Duodenal mucosa (tissue), 2 donors: Measurements from ENCODE around the gene C10orf71.

Source experiments
- H3K27ac ChIP-seq: one replicate; pipeline ENCODE4 v1.7.0; 2013; ENCODE audit warnings: low read depth, low read length
- H3K27me3 ChIP-seq, 2 donors: one replicate each; pipeline ENCODE4 v1.7.0; 2013; ENCODE audit warnings: low read length in 2 of 2, control low read depth in 1 of 2; ENCODE audit not compliant: insufficient read depth in 2 of 2, control insufficient read depth in 1 of 2
- H3K36me3 ChIP-seq, 2 donors: one replicate each; pipeline ENCODE4 v1.7.0; 2013; ENCODE audit warnings: low read length in 2 of 2, control low read depth in 1 of 2; ENCODE audit not compliant: insufficient read depth in 2 of 2, control insufficient read depth in 1 of 2
- H3K4me1 ChIP-seq, 2 donors: one replicate each; pipeline ENCODE4 v1.7.0; 2013; ENCODE audit warnings: low read length in 2 of 2, control low read depth in 1 of 2; ENCODE audit not compliant: insufficient read depth in 2 of 2, control insufficient read depth in 1 of 2
- H3K4me3 ChIP-seq, 2 donors: one replicate each; pipeline ENCODE4 v1.7.0; 2013; ENCODE audit warnings: low read length in 2 of 2, low read depth in 1 of 2
- H3K9ac ChIP-seq, 2 donors: one replicate each; pipeline ENCODE4 v1.7.0; 2013; ENCODE audit warnings: low read length in 2 of 2, low read depth in 1 of 2
- H3K9me3 ChIP-seq, 2 donors: one replicate each; pipeline ENCODE4 v1.7.0; 2013; ENCODE audit warnings: low read length in 2 of 2, control low read depth in 1 of 2; ENCODE audit not compliant: control insufficient read depth in 1 of 2

Gene C10orf71

GRCh38 chr10:49323896-49324270 is 24.9 kb downstream of the C10orf71 start:
- no peaks in the 10 kb centered on the region for H3K36me3 ChIP-seq

GRCh38 chr10:49324711-49325110 is 25.7 kb downstream of the C10orf71 start:
- Histone ChIP-seq H3K27me3 (peaks cover 0 to 4% of the 10 kb centered on the region in 2 donors), H3K4me1 (no peaks in the 10 kb centered on the region), H3K9ac (no peak overlapping the region), H3K36me3 (no peaks in the 10 kb centered on the region), H3K4me3 (no peak overlapping the region), H3K27ac (no peak overlapping the region), H3K9me3 (no peaks in the 10 kb centered on the region)

More at GRCh38 chr10:49323896-49324270, 24.9 kb downstream of the C10orf71 start:
- Histone ChIP-seq H3K4me1 (no peaks in the 10 kb centered on the region), H3K9me3 (no peaks in the 10 kb centered on the region), H3K9ac (no peak overlapping the region), H3K4me3 (no peak overlapping the region), H3K27me3 (no peaks in the 10 kb centered on the region), H3K27ac (no peak overlapping the region)

GRCh38 chr10:49325131-49325915 is 26.4 kb downstream of the C10orf71 start:
- Histone ChIP-seq H3K27ac (no peak overlapping the region), H3K9ac (no peak overlapping the region), H3K4me1 (no peaks in the 10 kb centered on the region), H3K27me3 (peaks cover 0 to 4% of the 10 kb centered on the region in 2 donors), H3K9me3 (no peaks in the 10 kb centered on the region), H3K4me3 (no peak overlapping the region), H3K36me3 (no peaks in the 10 kb centered on the region)

- Histone ChIP-seq H3K9ac (no peak overlapping the region), H3K27me3 (peaks cover 0 to 4% of the 10 kb centered on the region in 2 donors), H3K27ac (no peak overlapping the region), H3K9me3 (no peaks in the 10 kb centered on the region), H3K4me3 (no peak overlapping the region), H3K4me1 (no peaks in the 10 kb centered on the region), H3K36me3 (no peaks in the 10 kb centered on the region)
Observed at GRCh38 chr10:49325916-49326783, 27.2 kb downstream of the C10orf71 start.

DNA sequence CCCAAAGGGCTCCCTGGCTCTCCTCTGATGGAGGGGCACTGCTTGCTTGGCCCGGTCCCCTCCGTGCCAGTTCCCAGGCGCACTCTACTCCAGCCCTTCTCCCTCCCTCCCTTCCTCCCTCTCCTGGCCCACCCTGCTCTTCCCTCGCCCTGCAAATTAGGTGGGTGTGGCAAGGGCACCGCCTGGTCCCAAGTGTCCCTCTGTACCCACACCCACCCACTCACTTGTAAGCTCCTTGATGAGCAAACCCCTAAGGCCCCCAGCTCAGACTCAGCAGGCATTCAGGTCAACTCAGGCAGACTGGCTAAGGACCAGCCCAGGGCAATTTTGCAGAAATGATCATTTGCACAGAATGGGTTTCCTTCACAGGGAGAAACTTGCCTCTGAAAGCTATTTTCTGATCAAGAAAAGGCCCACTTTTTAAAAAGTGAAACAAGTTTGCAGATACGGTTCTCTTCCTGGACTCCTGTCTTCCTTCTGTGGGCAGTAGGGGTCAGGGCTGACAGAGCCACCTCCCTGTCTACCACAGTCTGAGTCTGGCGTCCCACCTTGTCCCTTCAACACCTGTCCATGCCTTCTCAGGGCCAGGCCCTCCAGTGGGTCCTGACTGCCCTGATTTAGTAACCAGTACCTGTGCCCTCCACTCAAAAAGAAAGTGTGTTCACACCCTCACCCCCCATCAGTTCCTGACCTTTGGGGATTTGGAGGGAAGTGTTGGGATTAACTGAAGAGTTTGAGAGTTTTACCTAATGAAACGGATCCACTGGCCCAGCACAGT is 28.3 kb downstream of the C10orf71 start:
- Histone ChIP-seq H3K9ac (no peak overlapping the region), H3K4me3 (no peak overlapping the region), H3K4me1 (no peaks in the 10 kb centered on the region), H3K27ac (no peak overlapping the region), H3K9me3 (no peaks in the 10 kb centered on the region), H3K27me3 (peaks cover 0 to 4% of the 10 kb centered on the region in 2 donors), H3K36me3 (no peaks in the 10 kb centered on the region)

DNA sequence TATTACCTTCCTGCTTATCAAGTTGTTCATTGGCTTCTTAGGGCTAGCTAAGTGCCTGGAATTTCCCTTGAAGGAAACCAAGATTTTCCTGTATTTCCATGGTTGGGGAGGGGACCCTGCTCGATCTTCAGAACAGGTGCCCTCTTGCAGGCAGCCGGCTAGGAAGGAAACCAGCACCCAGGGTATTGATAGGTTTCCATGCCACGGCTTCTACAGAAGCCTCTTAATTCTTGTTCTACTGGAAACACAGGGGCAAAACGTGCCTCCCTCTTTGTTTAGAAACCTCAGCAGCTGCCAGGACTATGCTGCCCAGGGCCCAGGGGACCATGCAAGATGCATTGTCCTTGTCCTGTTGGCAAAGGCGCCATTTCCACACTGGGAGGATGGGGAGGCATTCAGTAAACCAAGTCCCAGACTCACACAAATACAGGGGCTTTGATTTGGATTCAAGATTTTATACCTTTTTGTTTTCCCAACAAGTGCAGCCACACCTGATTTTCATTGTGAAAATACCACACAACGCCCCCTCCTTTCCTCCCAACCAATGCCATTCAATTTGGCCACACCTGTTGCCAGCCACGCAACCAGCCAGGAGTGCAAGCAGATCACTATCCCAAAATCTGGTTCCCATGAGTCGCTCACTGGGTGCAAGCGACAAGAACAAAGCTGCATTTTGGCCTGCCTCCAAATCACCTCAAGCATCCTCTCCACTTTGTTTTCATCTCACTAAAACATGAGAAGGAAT is 29.6 kb downstream of the C10orf71 start:
- H3K36me3 ChIP-seq, result no peaks in the 10 kb centered on the region
- no peak overlapping the region for H3K4me3 ChIP-seq
- H3K9me3 ChIP-seq, result no peaks in the 10 kb centered on the region
- no peaks in the 10 kb centered on the region for H3K4me1 ChIP-seq
- peaks cover 0 to 4% of the 10 kb centered on the region in 2 donors for H3K27me3 ChIP-seq
- H3K27ac ChIP-seq, result no peak overlapping the region
- H3K9ac ChIP-seq, result no peak overlapping the region

- Histone ChIP-seq H3K9ac (no peak overlapping the region), H3K9me3 (no peaks in the 10 kb centered on the region), H3K27ac (no peak overlapping the region), H3K27me3 (peaks cover 0 to 4% of the 10 kb centered on the region in 2 donors), H3K4me3 (no peak overlapping the region), H3K4me1 (no peaks in the 10 kb centered on the region), H3K36me3 (no peaks in the 10 kb centered on the region)
Observed at GRCh38 chr10:49329146-49329505, 30.2 kb downstream of the C10orf71 start.

GRCh38 chr10:49330127-49330665 is 31.2 kb downstream of the C10orf71 start:
- peaks cover 0 to 4% of the 10 kb centered on the region in 2 donors for H3K27me3 ChIP-seq
- H3K9ac ChIP-seq, result no peak overlapping the region
- H3K4me3 ChIP-seq, result no peak overlapping the region
- H3K4me1 ChIP-seq, result no peaks in the 10 kb centered on the region
- H3K36me3 ChIP-seq, result no peaks in the 10 kb centered on the region
- no peak overlapping the region for H3K27ac ChIP-seq
- no peaks in the 10 kb centered on the region for H3K9me3 ChIP-seq

DNA sequence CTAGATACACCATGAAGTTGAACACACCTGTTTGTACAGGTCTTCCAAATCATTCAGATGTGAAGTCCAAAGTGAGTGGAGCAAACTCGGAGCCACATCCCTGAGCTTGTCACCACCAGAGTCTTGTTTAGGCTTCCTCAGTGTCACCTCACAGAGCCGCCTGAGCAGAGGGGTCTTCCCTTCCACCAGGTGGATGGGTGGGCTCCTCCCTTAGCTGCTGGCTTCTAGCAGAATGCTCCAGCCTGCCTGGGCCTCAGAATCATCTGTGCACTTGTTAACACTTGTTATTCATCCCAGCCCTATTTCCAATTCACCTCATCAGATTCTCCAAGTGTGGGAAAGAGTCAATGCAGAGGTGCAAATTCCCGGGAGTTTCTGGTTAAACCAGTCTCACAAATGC is 32.5 kb downstream of the C10orf71 start:
- Histone ChIP-seq H3K27me3 (peaks cover 0 to 4% of the 10 kb centered on the region in 2 donors), H3K9ac (no peak overlapping the region), H3K27ac (no peak overlapping the region), H3K4me3 (no peak overlapping the region), H3K4me1 (no peaks in the 10 kb centered on the region), H3K9me3 (no peaks in the 10 kb centered on the region), H3K36me3 (no peaks in the 10 kb centered on the region)
